Limb (tissue), 2 donors: ENCODE results near the gene NANOS3.

Experiments
- DNase-seq, 2 donors: peaks; one replicate each; pipeline ENCODE4 v3.0.0-alpha.2; 2016; ENCODE audit errors: extremely low spot score in 2 of 2

NANOS3 gene

DNA sequence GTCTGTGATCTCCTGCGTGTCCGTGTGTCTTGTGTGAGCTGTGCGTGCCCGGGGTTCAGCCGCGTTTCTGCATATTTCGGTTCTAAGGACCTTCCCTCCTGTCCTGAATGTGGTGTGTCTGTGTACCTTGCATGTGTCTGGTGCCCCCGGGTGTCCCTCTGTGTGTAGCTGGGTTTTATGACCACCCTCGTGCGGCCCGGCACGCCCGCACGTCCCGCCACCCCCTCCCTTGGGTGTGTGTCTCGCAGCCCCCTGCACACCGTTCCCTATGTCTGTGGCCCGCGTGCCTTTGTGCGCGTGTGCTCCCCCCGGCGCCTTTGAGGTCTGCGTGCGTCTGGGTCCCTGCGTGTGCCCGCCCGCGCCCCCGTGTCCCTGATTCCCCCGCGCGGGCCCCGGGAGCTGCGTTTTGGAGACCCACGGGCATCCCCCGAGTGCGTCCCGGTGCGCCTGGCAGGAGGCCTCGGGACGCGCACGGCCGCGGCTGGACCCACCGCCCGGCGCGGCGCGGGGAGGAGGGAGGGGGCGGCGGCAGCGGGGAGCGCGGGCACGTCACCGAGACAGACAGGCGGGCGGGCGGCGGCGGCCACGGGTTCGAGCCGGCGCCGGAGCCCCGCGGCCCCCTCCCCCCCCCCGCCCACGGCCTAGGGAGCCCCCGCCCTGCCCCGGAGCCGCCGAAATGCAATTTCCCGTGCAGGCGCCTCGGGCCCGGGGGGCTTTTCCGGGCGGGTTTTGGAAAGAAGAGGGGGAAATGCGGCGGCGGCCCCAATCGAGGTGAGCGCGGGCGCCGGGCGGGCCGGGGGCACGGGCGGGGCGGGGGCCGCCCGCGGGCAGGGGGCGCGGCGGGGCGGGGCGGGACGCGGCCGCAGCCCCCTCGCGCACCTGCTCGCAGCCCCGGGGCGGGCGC is 12.0 kb upstream of the NANOS3 start:
- DNase-seq: peak in 1 of 2 donors; percentile 71

DNA sequence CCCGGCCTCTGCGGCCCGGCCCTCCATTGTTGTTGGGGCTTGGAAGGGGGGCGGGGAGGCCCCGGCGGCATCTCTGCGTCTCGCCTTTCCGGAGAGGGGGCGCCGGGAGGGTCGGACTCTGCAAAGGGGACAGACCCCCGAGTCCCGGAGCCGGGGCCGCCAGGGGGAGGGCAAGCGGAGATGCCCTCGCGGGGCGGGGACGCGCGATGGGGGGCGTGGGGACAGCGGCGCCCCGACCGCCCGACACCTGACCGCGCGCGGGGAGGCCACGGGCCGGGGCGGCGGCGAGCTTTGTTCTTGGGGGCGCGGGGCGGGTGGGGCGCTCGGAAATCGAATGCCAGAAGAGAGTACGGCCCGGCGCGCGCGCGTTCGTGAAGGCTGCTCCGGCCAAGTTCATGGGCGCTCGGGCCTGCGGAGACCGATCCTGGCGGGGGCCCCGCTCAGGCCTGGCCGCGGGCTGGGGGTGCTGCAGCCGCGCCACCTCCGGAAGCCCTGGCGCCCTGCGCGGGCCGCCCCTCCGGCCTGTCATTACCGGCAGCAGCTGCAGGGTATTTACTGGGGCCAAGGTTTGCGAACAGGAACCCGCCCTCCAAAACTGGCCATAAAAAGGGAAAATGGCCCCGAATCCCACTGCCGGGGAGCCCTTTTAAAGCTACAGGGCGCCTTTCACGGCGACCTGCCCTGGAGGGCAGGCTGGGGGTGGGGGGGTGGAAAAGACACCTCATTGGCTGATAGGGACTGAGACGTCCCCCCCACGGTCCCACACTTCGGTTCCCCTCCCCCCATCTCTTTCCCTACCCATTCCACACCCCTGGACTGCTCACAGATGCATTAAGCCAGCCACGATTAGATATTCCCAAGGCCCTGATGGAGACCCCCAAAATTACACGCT is 11.1 kb upstream of the NANOS3 start:
- DNase-seq: peak in 1 of 2 donors; percentile 76

DNA sequence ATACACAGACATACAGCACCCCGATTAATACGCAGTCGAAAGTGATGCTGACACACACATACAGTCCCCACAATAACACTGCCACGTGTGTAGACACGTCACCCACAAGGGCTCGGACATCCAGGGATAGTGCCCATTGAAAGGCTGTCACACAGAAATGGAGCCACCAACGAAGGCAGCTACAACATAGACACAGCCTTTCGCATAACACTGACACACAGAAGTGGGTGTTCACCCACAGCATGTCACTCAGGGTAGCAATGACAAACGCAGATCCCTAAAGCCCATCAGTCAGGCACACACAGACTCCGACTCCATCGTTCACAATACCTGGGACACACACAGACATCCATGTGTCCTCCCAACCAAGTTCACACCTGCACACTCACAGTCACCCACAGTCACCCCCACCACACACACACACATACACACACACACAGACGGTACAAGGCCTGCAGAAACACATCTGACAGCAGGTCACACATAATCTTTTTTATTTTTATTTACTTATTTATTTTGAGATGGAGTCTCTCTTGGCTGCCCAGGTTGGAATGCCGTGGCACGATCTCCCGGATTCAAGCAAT is 10.4 kb upstream of the NANOS3 start:
- no peak for DNase-seq

DNA sequence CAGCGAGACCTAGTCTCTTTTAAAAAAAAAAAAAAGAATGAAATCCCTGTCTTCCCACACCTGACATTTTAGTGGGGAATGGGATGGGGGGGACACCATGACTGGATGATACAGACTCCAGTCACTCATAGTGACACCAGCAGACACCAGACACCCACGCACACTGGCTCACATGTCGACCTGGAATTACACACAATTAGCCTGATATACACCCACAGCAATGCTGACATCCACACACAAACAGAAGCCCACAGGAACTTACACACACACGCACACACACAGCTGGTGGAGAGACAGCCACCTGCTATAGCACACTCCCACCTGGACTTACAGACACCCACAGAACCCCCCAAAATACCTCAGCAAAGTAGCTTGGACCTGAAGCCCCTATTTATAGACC is 8.3 kb upstream of the NANOS3 start:
- peak in 1 of 2 donors; percentile 27 for DNase-seq

DNA sequence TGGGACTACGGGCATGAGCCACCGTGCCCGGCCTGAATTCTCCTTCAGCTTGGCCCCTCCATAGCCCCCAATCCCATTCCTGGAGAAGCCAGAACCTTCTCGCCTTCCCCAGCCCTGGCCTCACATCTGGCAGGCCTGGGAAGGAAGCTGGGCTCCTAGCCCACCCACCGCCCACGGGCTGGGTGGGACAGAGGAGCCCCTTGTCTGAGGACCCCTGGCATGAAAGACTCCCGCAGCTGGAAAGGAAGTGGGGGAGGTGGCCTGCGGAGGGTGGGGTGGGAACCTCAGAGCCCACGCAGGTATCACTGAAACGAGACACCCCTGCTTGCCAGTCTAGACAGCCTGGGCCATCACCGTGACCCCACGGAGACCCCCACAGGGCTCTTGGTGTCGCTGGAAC is 7.7 kb upstream of the NANOS3 start:
- peak in 1 of 2 donors; percentile 79 for DNase-seq

DNA sequence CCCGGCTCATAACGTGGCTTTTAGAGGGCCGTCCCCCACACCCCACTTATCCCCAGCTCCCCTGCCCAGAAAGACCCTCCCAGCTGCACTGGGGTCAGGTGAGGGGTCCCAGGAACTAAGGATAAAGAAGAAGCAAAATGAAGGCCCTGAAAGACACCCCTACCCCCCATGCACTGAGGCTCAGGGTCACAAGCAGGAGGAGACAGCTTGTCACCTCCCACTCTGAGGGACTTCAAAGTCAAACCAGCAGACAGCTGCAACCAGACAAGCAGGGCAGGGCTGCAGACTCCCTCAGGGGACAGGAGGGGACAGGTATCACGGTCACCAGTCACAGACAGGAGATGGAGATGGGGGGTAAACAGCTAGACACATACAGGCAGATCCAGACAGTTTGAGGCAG is 6.1 kb upstream of the NANOS3 start:
- DNase-seq: no peak

DNA sequence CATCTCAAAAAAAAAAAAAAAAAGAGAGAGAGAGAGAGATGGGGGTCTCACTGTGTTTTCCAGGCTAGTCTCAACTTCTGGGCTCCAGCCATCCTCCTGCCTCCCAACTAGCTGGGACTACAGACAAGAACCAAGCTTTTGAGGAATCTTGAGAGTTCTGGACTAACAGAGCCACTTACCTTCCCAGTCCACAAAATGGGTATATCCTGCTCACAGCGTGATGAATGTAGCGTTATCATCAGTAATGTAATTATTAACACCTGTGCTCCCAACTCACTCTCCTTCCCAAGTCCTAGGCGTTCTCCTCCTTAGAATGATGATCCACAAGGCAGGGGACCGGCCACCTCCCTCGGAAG is 4.6 kb upstream of the NANOS3 start:
- no peak for DNase-seq

DNA sequence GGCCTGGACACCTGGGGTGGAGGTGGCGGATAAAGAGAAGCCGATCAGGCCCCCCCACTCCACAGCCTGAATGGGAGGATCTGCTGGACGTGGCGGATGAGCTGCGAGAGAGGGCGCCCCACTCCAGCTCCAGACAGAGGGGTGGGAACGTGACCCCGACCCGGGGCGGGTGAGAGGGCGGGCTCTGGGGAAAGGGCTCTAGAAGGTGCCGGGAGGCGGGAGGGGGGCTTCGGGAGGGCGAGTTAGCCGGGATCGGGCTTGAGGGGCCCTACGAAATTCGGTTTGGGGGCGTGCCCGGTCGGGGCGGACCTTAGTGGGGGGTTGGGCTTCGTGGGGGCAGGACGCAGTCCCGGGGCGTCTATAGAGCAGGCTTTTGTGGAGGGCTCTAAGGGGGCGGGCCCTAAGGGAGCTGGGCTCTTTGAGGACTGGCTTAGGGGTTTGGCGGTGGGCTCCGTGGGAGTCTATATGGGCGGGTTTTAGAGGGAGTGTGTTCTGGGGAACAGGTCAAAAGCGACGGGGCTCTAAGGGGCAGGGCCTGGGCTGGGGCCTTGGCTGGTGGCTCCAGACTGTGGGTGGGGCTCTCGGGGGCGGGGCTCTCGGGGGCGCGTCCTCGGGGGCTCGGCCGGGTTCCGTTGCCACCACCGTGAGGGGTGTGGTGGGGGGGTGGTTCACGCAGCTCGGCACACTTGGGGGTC is 4.1 kb upstream of the NANOS3 start:
- peak; percentile 38 to 78 for DNase-seq

DNA sequence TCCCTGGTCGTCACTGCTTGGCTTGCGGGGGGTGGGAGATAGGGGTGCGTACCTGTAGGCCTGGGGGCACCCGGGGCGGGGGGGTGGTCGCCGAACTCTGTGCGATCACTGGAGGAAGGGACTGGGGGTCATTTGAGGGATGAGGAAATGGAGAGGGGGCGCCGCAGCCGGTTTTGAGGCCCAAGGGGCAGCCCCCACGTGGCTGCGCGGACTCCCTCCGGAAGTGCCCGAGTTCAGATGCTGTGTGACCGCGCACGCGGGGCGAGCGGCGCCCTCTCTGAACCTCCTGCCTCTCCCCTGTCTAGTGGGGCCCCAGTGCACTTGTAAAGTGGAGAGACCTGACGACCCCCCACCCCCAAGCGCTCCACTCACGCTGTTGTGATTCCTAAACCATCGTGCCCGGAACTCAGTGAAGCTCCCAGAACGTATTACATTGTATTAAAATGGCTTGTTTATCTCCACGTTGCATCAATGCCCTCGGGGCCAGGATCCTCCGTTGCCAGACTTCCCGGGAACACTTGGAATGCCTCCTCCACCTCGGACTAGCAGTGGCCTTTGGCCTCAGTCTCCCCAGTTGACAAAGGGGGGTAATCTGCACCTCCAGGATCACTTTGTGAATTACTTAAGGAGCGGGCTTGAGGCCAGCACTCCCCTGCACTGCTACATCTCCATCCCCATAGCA is 3.0 kb upstream of the NANOS3 start:
- peak in 1 of 2 donors; percentile 42 for DNase-seq

DNA sequence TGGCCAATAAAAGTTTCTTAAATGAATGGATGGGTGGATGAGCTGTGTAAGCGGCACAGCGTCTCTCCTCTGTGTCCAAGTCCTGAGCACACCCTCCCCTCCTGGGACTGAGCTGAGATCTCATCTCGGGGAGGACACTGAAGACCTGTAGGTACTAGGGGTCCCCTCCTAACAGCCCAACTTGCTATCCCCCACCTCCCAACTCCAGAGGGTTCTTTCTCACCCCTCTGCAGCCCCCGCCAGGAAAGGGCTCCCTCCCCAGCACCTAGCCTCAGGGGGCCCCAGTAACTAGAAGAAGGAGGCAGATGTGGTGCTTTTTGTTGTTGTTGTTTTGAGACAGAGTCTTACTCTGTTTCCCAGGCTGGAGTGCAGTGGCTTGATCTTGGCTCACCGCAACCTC is 1.1 kb upstream of the NANOS3 start:
- no peak for DNase-seq

DNA sequence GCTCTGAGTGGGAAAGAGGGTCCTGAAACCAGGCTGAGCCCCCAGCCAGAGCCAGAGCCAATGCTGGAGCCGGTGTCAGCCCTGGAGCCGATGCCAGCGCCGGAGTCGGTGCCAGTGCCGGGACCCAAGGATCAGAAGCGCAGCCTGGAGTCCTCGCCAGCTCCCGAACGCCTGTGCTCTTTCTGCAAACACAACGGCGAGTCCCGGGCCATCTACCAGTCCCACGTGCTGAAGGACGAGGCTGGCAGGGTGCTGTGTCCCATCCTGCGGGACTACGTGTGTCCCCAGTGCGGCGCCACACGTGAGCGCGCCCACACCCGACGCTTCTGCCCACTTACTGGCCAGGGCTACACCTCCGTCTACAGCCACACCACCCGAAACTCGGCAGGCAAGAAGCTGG is 369 bp downstream of the NANOS3 start:
- no peak for DNase-seq

DNA sequence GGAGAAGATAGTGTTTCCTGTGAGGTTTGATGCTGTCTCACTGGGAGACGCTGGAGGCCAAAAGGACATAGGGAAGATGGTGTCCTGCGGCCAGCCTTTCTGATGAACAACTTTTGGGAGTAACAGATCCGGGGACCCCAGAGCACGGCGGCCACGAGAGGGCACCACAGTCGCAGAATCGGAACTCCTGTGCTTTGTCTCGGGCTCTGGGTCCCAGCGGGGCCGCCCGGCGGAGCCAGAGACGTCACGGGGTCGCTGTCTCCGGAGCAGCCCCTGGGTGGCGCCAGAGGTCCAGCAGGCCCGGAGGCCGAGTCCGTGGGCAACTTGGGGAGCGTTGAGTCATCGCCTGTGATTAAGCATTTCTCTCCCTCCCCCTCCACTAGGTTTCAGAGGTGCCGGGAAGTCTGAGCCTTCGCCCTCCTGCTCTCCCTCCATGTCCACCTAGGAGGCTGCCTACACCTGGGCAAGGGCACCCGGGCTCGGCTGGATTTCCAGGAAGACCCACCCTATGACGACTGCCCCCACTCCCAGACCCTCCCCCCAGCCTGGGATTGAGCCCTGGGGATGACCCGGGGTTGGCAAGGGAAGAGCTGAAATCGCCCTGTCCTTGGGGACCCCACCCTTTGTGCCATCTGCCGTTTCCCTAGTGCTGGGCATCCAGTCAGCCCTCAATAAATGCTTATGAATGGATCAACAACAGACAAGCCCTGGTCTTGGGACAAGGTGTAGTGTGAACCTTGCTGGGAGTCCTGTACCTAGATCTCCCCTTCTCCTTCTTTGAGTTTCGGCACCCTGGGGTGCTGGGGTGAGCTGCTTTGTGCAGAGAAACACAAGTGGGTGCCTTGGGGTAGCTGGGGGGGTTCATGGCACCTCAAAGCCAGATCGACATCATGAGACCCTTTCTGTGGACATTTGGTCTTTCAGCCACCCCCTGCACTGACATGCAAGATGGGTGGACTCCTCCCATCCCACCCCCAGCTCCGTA is 3.4 kb downstream of the NANOS3 start:
- peak; percentile 90 to 98 for DNase-seq

DNA sequence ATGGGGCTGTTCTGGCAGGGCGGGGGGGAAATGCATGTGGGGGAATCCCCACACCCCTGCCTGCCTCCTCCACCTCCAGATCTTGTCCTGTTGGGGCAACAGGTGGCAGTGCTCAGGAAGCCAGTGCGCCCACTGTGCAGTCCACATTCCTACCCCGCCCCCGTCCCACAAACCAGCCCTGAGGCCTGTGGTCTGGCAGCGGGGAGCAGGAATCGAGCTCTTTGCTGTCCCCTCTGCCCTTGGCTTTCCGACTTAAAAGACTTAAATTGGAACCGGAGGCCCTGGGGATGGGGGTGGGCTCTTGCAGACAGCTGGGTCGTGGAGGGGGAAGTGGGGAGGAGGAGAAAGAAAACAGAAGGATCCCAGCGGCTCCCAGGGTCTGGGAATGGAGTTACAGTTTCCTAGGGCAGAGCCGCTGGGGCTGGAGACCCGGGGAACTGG is 4.3 kb downstream of the NANOS3 start:
- peak; percentile 38 to 70 for DNase-seq

DNA sequence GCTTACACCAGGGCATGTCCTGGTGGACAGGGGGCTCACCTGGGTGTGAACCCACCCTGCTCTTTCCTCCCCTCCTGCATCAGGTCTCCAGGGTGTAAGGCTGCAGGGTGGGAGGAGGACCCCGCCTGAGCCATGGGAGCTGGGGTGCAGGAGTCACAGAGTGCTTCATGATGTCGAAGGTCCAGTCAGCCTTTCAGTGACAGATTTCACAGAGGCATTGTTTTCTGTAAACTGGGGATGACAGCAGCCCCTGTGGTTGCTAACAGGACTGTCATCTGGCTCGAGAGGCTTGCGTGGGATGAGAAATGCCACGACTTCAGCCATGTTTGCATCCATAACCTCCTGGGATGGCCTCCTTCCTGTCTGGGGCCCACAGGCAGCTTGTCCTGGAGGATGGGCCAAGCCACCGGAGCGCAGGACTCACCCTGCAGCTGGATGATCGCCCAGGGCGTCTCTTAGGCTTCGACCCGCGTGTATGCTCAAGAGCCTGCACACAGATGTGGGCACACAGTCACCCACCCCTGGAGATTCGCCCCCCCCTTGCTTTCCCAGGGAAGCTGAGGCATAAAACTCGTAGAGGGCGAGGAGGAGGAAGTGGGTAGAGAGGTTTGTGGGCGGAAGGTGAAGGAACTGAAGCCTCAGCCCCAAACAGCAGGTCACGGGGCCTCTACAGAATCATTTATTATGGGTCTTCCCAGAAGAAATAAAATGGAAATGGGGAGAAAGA is 4.9 kb downstream of the NANOS3 start:
- DNase-seq: peak in 1 of 2 donors; percentile 44

DNA sequence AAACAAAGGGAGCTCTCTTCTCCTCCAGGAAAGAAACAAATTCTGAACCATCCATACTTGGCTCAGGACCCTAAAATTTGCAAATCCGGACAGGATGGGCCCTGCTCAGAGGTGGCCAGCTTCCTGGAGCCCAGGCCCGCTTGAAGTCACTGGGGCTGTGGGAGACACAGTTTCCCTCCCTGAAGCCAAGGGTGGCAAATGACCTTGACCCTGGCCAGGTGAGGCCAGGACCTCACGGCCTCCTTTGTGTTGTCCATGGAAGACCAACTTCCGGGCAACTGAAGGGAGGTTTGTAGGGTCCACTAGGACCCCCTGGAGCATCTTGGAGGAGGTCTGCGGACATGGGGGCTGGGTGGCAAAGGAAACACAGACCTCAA is 5.5 kb downstream of the NANOS3 start:
- DNase-seq: no peak

DNA sequence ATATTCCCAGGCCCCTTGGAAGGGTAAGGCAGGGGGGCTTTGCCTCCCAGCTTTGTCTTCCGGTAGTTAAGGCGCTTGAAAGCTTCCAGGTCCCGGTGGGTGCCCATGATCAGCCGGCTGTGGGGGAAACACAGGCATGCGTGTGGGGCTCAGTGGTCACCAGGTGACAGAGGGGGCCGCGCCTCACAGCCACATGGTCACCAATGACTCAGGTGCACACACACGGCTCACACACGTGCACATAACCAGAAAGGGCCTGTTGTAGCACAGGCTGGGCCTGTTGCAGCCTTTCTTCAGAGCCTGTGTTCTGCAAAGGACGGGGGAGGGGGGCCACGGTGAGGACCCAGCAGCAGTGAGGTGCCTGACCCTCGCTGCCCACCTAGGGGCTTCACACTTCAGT is 5.9 kb downstream of the NANOS3 start:
- peak in 1 of 2 donors; percentile 29 for DNase-seq

DNA sequence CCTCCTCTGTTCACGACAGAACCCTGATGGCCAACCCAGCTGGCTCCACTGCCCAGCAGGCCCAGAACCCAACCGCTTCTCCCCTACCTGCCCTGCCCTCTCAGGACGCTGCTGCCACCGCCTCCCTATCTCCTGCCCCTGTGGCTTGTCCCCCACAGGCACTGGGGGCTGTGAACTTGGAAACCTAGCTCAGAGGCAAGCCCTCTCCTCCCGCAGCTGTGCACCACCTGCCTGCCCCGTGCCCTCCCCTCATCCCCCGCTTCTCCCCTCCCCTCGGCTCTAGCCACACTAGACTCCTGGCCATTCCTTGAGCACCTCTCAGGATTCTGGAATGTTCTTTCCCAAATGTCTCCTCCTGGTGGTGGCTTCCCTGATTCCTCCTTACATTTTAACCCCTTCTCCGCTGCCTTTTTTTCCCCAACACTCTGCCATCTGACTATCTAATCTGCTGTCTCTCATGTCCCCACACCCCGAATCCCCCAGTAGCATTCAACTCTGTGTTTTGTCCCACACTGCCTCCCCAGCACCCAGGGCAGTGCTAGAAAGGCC is 6.7 kb downstream of the NANOS3 start:
- peak in 1 of 2 donors; percentile 43 for DNase-seq

DNA sequence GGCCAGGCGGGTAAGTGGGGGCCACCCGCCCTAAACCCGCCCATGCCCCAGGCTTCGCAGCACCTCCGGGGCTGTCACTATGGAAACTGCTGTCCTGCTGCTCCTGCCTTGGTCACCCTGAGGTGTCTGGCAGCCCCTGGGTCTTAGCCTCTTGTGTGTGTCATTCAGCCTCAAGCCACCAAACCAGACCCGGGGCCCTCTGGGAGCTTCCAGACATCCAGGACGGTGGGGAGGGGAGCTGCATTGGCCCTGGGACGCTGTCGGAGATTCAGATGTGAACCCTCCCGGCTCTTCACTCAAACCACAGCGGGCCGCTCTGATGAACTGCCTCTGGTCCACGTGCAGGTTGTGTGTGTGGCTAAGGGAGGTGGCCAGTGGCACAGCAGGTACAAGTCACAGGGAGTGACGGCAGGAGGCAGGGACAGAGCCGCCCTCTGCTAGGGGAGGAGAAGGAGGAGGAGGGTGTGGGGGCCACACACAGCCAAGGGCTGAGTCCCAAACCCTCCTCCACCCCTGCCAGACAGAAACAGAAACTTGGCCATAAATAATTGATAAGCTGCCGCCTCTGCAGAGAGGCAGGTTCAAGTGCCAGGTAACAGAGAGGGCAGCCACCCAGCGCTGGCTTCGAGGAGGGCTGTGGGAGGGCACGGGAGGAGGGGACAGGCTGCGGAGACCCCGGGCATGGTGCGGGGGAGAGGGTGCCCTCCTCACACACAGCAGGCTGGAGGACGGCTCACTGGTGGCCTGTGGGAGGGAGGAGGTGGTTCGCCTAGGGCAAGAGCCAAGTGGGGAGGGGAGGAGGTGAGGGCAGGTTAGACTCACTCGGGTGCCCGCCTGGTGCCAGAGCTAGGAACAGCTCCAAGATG is 8.0 kb downstream of the NANOS3 start:
- peak in 1 of 2 donors; percentile 35 for DNase-seq
